B cell (primary cell): ENCODE results near the gene WNT9A.

Source experiments
- CTCF ChIP-seq: fragments of 200-600 bp; IDR thresholded peaks from one replicate; pipeline ENCODE4 v1.8.0; 2022; ENCODE audit warnings: antibody characterized with exemption, mild to moderate bottlenecking
- EZH2 ChIP-seq: IDR thresholded peaks from 2 replicates; pipeline ENCODE4 v1.6.1; 2012; ENCODE audit warnings: borderline replicate concordance, low read depth, mild to moderate bottlenecking, moderate library complexity, low read length; ENCODE audit not compliant: insufficient read depth, poor library complexity, severe bottlenecking

GRCh38 chr1:227869851-227870305 lies 77.9 kb downstream of the WNT9A start:
- TF ChIP-seq CTCF (no peak), EZH2 (no peak)
